HL-60 (cell line): ENCODE data around the gene RTN3.
"Not testable (repeated sequence)": the region's sequence is repeated elsewhere in the genome, so short reads cannot be mapped to it uniquely, and the experiment has no call there.

Experiments
- DNase-seq, 2 experiments: peaks; one replicate each; pipeline ENCODE4 v3.0.0-alpha.2; 2010 to 2020; ENCODE audit warnings: low read depth in 1 of 2, low spot score in 1 of 2
- H3K27ac ChIP-seq: fragments of 250-450 bp; sonication (Bioruptor Pico); replicated peaks from 2 replicates; pipeline ENCODE4 v1.5.1; 2020; ENCODE audit warnings: mild to moderate bottlenecking, moderate library complexity
- H3K27me3 ChIP-seq: fragments of 250-450 bp; sonication (Bioruptor Pico); 2 replicates; pipeline ENCODE4 v1.5.1; 2021; ENCODE audit warnings: mild to moderate bottlenecking, moderate library complexity; ENCODE audit not compliant: insufficient read depth, poor library complexity, severe bottlenecking
- H3K4me3 ChIP-seq: replicated peaks from 2 replicates; pipeline ENCODE4 v1.5.1; 2011; ENCODE audit warnings: mild to moderate bottlenecking, control low read depth, low read length; ENCODE audit not compliant: insufficient read depth
- CTCF ChIP-seq: IDR thresholded peaks from one replicate; pipeline ENCODE4 v1.5.1; 2011; ENCODE audit warnings: low read length, control low read depth, inconsistent platforms; ENCODE audit not compliant: insufficient read depth
- GABPA ChIP-seq: IDR thresholded peaks from 2 replicates; pipeline ENCODE4 v1.6.1; 2012; ENCODE audit warnings: low read depth
- POLR2AphosphoS5 ChIP-seq: IDR thresholded peaks from 2 replicates; pipeline ENCODE4 v1.6.1; 2012; ENCODE audit warnings: low read depth
- REST ChIP-seq: IDR thresholded peaks from 2 replicates; pipeline ENCODE4 v1.6.1; 2012; ENCODE audit warnings: low read depth; ENCODE audit not compliant: insufficient replicate concordance
- SPI1 ChIP-seq: IDR thresholded peaks from 2 replicates; pipeline ENCODE4 v1.6.1; 2012; ENCODE audit warnings: low read depth, mild to moderate bottlenecking, borderline replicate concordance

The RTN3 gene

GRCh38 chr11:63685158-63685721 is 3.9 kb downstream of the RTN3 start:
- H3K4me3 ChIP-seq, H3K27me3 ChIP-seq: not testable (repeated sequence)
- H3K27ac ChIP-seq = peak overlapping the region; percentile 36
- DNase-seq = peak in 1 of 2 experiments; percentile 45
- TF ChIP-seq SPI1 = peak; percentile 40; the same call in 1 of the 2 replicates

GRCh38 chr11:63686926-63687325 is 5.6 kb downstream of the RTN3 start:
- Histone ChIP-seq H3K4me3 (no peak overlapping the region), H3K27me3 (no peaks in the 10 kb centered on the region), H3K27ac (no peak overlapping the region)
- DNase-seq = no peak
- TF ChIP-seq CTCF (no peak), POLR2AphosphoS5 (no peak), GABPA (no peak), SPI1 (no peak), REST (no peak)

DNA sequence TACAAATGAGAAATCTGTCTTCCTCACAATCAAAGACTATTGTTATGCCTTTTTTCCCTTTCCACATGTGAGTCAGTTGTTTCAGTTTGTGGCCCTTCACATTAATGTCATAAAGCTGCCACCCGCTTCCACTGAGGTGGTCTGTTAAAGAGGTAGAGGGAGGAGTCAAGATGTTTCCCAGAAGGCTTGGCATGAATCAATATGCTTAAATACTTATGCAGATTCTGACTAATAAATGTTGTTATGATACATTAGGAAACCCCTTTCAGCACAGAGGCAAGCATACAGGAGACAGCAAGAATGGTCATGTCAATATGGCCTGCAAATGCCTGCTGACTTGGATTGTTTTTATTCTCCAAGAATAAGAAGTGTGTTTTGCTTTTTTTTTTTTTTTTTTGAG is 6.5 kb downstream of the RTN3 start:
- Histone ChIP-seq H3K27ac (no peak overlapping the region), H3K27me3 (no peaks in the 10 kb centered on the region), H3K4me3 (no peak overlapping the region)
- no peak for DNase-seq
- TF ChIP-seq SPI1 (no peak), POLR2AphosphoS5 (no peak), CTCF (no peak), GABPA (no peak), REST (no peak)

DNA sequence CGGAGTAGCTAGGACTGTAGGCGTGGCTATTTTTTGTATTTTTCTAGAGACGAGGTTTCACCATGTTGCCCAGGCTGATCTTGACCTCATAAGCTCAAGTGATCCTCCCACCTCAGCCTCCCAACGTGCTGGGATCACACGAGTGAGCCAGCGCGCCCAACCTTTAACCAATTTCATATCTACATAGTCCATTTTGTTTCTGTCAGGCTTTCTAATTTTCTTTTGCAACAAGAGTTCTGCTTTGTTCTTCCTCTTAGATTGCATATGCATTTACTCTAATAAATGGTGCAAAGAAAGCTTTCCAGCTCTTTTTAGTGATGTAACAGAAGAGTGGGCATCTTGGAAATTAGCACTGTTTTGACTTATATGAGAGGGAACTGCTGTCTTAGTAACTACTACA is 13.3 kb downstream of the RTN3 start:
- TF ChIP-seq SPI1 (peak; percentile 17; the same call in 1 of the 2 replicates), CTCF (no peak)
- Histone ChIP-seq H3K27me3 (no peaks in the 10 kb centered on the region), H3K27ac (peak overlapping the region; percentile 3; the same call in 1 of the 2 replicates), H3K4me3 (no peak overlapping the region)
- DNase-seq = peak in 1 of 2 experiments; percentile 26
